ENCODE results near the gene TMCO4.

The TMCO4 gene

DNA sequence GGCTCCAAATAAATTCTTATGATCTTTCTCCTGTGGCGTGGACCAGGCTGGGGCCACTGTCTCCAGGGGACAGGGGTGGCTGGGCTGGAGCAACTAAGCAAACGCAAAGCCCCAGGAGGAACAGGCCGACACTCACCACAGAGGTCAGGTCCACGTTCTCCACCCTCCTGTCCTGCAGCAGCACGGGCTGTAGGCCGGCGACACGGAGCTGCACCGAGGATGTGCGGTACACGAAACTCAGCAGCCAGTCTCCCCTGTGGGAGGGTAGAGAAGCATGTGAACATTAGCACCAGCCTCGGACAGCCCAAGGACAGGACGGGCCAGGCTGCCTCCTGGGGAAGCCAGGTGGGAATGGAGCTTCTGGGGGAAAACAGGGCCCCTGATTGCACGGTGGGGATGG is 105.4 kb downstream of the TMCO4 start:
- Histone ChIP-seq H3K9me3 (ENCODE audit: control insufficient read depth in 1 of 2, low read length in 2 of 2) (peaks cover 0 to 4% of the 10 kb centered on the region in 2 donors), H3K4me3 (ENCODE audit: low read depth in 1 of 2, low read length in 2 of 2) (no peak overlapping the region), H3K27me3 (ENCODE audit: control insufficient read depth in 1 of 2, insufficient read depth in 2 of 2, low read length in 2 of 2) (no peaks in the 10 kb centered on the region), H3K4me1 (ENCODE audit: control insufficient read depth in 1 of 2, insufficient read depth in 2 of 2, low read length in 2 of 2) (no peaks in the 10 kb centered on the region), H3K9ac (ENCODE audit: low read depth in 1 of 2, low read length in 2 of 2) (no peak overlapping the region), H3K36me3 (ENCODE audit: control insufficient read depth in 1 of 2, insufficient read depth in 2 of 2, low read length in 2 of 2) (peaks cover 16 to 79% of the 10 kb centered on the region in 2 donors), H3K27ac (ENCODE audit: low read depth, low read length) (no peak overlapping the region)

DNA sequence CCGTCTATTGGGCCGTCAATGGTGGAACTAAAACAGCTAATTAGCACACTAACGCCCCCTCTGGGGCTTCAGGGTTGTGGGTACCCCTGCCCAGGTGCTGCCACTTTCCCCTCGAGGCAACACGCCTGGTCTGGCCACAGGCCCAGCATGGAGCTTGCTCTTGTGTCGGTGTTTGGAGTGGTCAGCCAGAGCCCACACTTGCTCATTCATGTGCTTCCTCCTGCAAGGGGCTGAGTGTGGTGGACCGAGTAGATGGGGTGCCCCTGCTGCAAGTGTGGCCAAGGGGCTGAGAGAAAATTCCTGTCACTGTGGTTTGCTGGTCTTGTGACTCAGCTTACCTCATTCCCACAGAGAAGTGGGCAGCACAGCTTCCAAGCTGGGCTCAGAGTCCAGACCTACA is 109.4 kb downstream of the TMCO4 start:
- no peak overlapping the region for H3K27ac ChIP-seq (ENCODE audit: low read depth, low read length)
- peaks cover 3 to 4% of the 10 kb centered on the region in 2 donors for H3K9me3 ChIP-seq (ENCODE audit: control insufficient read depth in 1 of 2, low read length in 2 of 2)
- H3K4me1 ChIP-seq (ENCODE audit: control insufficient read depth in 1 of 2, insufficient read depth in 2 of 2, low read length in 2 of 2), result no peaks in the 10 kb centered on the region
- peaks cover 10 to 70% of the 10 kb centered on the region in 2 donors for H3K36me3 ChIP-seq (ENCODE audit: control insufficient read depth in 1 of 2, insufficient read depth in 2 of 2, low read length in 2 of 2)
- H3K27me3 ChIP-seq (ENCODE audit: control insufficient read depth in 1 of 2, insufficient read depth in 2 of 2, low read length in 2 of 2), result no peaks in the 10 kb centered on the region
- H3K4me3 ChIP-seq (ENCODE audit: low read depth in 1 of 2, low read length in 2 of 2), result no peak overlapping the region
- H3K9ac ChIP-seq (ENCODE audit: low read depth in 1 of 2, low read length in 2 of 2), result no peak overlapping the region

DNA sequence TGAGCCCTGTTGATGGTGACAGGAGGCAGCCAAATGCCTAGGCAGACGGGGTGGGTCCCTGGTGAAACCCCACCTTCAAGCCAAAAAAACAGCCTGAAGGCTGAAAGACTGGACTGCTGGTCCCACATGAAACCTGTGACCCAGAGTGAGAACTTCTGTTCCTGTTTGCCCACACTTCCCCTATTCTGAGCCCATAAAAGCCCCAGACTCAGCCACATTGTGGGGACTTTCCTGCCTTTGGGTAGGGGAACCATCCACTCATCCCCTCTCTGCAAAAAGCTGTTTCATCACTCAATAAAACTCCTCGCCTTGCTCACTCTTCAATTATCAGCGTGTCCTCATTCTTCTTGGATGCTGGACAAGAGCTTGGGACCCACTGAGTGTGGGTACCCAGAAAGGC is 109.9 kb downstream of the TMCO4 start:
- Histone ChIP-seq H3K9ac (ENCODE audit: low read depth in 1 of 2, low read length in 2 of 2) (no peak overlapping the region), H3K9me3 (ENCODE audit: control insufficient read depth in 1 of 2, low read length in 2 of 2) (peaks cover 3 to 4% of the 10 kb centered on the region in 2 donors), H3K4me3 (ENCODE audit: low read depth in 1 of 2, low read length in 2 of 2) (no peak overlapping the region), H3K27me3 (ENCODE audit: control insufficient read depth in 1 of 2, insufficient read depth in 2 of 2, low read length in 2 of 2) (no peaks in the 10 kb centered on the region), H3K4me1 (ENCODE audit: control insufficient read depth in 1 of 2, insufficient read depth in 2 of 2, low read length in 2 of 2) (no peaks in the 10 kb centered on the region), H3K27ac (ENCODE audit: low read depth, low read length) (no peak overlapping the region), H3K36me3 (ENCODE audit: control insufficient read depth in 1 of 2, insufficient read depth in 2 of 2, low read length in 2 of 2) (peaks cover 10 to 65% of the 10 kb centered on the region in 2 donors)

DNA sequence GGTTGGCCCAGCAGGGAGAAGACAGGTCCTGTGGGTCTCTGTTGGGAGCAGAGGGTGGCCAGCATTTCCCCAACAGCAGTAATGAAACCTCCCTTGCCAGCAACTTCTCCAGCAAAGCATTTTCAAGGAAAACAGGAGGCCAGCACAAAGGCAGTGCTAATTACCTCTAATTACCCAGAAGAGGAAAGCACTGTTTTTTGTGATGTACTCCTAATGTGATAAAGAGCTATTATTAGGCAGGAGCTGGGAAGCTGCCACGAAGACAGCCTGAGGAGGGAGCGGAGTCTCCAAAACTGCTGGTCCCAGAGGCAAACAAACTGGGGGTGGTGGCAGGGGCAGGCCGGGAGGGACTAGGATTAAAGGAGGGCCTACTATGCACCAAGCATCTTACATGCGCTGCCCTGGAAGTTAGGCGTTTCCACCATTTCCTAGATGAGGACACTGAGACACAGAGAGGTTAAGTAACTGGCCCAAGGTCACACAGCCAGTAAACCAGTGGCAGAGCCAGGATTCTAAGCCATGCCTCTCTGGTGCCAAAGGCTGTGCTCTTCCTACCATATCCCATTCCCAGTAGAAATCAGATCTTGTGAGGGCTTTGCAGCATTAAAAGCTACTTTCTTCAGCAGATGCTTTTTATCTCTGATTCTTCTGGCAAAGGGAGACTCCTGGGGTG is 110.5 kb downstream of the TMCO4 start:
- no peaks in the 10 kb centered on the region for H3K27me3 ChIP-seq (ENCODE audit: control insufficient read depth in 1 of 2, insufficient read depth in 2 of 2, low read length in 2 of 2)
- H3K4me1 ChIP-seq (ENCODE audit: control insufficient read depth in 1 of 2, insufficient read depth in 2 of 2, low read length in 2 of 2), result no peaks in the 10 kb centered on the region
- no peak overlapping the region for H3K27ac ChIP-seq (ENCODE audit: low read depth, low read length)
- no peak overlapping the region for H3K4me3 ChIP-seq (ENCODE audit: low read depth in 1 of 2, low read length in 2 of 2)
- H3K9me3 ChIP-seq (ENCODE audit: control insufficient read depth in 1 of 2, low read length in 2 of 2), result peaks cover 3 to 4% of the 10 kb centered on the region in 2 donors
- H3K9ac ChIP-seq (ENCODE audit: low read depth in 1 of 2, low read length in 2 of 2), result no peak overlapping the region
- peaks cover 15 to 59% of the 10 kb centered on the region in 2 donors for H3K36me3 ChIP-seq (ENCODE audit: control insufficient read depth in 1 of 2, insufficient read depth in 2 of 2, low read length in 2 of 2)

GRCh38 chr1:19688041-19688842 is 111.5 kb downstream of the TMCO4 start:
- Histone ChIP-seq H3K9ac (ENCODE audit: low read depth in 1 of 2, low read length in 2 of 2) (no peak overlapping the region), H3K27ac (ENCODE audit: low read depth, low read length) (no peak overlapping the region), H3K9me3 (ENCODE audit: control insufficient read depth in 1 of 2, low read length in 2 of 2) (peaks cover 3 to 4% of the 10 kb centered on the region in 2 donors), H3K27me3 (ENCODE audit: control insufficient read depth in 1 of 2, insufficient read depth in 2 of 2, low read length in 2 of 2) (no peaks in the 10 kb centered on the region), H3K36me3 (ENCODE audit: control insufficient read depth in 1 of 2, insufficient read depth in 2 of 2, low read length in 2 of 2) (peaks cover 15 to 53% of the 10 kb centered on the region in 2 donors), H3K4me1 (ENCODE audit: control insufficient read depth in 1 of 2, insufficient read depth in 2 of 2, low read length in 2 of 2) (no peaks in the 10 kb centered on the region), H3K4me3 (ENCODE audit: low read depth in 1 of 2, low read length in 2 of 2) (no peak overlapping the region)

DNA sequence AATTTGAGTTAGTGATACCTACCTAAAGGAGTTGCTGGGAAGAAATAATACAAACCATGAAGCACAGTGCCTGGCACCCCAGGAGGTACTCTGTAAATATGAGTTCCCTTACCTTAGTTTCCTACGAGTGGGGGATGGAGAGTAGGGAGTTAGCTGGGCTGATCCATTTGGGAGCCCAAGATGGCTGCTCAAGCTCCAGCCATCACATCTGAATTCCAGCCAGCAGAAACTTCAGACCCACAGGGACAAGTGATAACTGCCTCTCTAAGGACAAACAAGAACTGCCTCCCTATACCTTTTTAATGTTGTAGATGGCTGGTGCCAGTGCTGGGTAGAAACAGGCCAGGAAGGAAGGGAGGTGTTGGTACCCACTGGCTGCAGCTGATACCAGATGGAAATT is 112.3 kb downstream of the TMCO4 start:
- Histone ChIP-seq H3K4me3 (ENCODE audit: low read depth in 1 of 2, low read length in 2 of 2) (no peak overlapping the region), H3K4me1 (ENCODE audit: control insufficient read depth in 1 of 2, insufficient read depth in 2 of 2, low read length in 2 of 2) (no peaks in the 10 kb centered on the region), H3K27me3 (ENCODE audit: control insufficient read depth in 1 of 2, insufficient read depth in 2 of 2, low read length in 2 of 2) (no peaks in the 10 kb centered on the region), H3K9ac (ENCODE audit: low read depth in 1 of 2, low read length in 2 of 2) (no peak overlapping the region), H3K27ac (ENCODE audit: low read depth, low read length) (no peak overlapping the region), H3K36me3 (ENCODE audit: control insufficient read depth in 1 of 2, insufficient read depth in 2 of 2, low read length in 2 of 2) (peaks cover 15 to 50% of the 10 kb centered on the region in 2 donors), H3K9me3 (ENCODE audit: control insufficient read depth in 1 of 2, low read length in 2 of 2) (peaks cover 3 to 4% of the 10 kb centered on the region in 2 donors)

GRCh38 chr1:19685994-19686393 is 113.7 kb downstream of the TMCO4 start:
- H3K27ac ChIP-seq (ENCODE audit: low read depth, low read length), result no peak overlapping the region
- no peaks in the 10 kb centered on the region for H3K27me3 ChIP-seq (ENCODE audit: control insufficient read depth in 1 of 2, insufficient read depth in 2 of 2, low read length in 2 of 2)
- H3K36me3 ChIP-seq (ENCODE audit: control insufficient read depth in 1 of 2, insufficient read depth in 2 of 2, low read length in 2 of 2), result peaks cover 12 to 41% of the 10 kb centered on the region in 2 donors
- no peak overlapping the region for H3K9ac ChIP-seq (ENCODE audit: low read depth in 1 of 2, low read length in 2 of 2)
- no peaks in the 10 kb centered on the region for H3K4me1 ChIP-seq (ENCODE audit: control insufficient read depth in 1 of 2, insufficient read depth in 2 of 2, low read length in 2 of 2)
- H3K4me3 ChIP-seq (ENCODE audit: low read depth in 1 of 2, low read length in 2 of 2), result no peak overlapping the region
- peaks cover 3 to 4% of the 10 kb centered on the region in 2 donors for H3K9me3 ChIP-seq (ENCODE audit: control insufficient read depth in 1 of 2, low read length in 2 of 2)

DNA sequence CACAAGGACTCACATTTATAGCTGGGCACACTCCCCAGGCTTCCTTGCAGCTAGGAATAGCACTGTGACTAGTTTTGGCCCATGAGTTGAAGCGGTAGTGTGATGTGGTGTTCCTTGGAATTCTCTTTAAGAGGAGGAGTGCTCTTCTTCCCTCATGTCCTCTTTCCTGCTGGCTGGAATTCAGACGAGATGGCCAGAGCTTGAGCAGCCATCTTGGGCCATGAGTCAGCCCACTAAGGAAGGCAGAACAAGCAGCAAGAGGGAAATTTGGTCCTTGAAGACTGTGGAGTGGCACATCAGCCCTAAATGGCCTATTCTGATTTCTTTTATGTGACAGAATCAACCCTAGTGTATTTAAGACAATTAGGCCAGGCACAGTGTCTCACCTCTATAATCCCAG is 115.0 kb downstream of the TMCO4 start:
- Histone ChIP-seq H3K9me3 (ENCODE audit: control insufficient read depth in 1 of 2, low read length in 2 of 2) (peaks cover under 1 to 3% of the 10 kb centered on the region in 2 donors), H3K9ac (ENCODE audit: low read depth in 1 of 2, low read length in 2 of 2) (no peak overlapping the region), H3K4me1 (ENCODE audit: control insufficient read depth in 1 of 2, insufficient read depth in 2 of 2, low read length in 2 of 2) (no peaks in the 10 kb centered on the region), H3K27ac (ENCODE audit: low read depth, low read length) (no peak overlapping the region), H3K27me3 (ENCODE audit: control insufficient read depth in 1 of 2, insufficient read depth in 2 of 2, low read length in 2 of 2) (no peaks in the 10 kb centered on the region), H3K4me3 (ENCODE audit: low read depth in 1 of 2, low read length in 2 of 2) (no peak overlapping the region), H3K36me3 (ENCODE audit: control insufficient read depth in 1 of 2, insufficient read depth in 2 of 2, low read length in 2 of 2) (peaks cover 9 to 31% of the 10 kb centered on the region in 2 donors)

- H3K4me1 ChIP-seq (ENCODE audit: control insufficient read depth in 1 of 2, insufficient read depth in 2 of 2, low read length in 2 of 2), result no peaks in the 10 kb centered on the region
- H3K27me3 ChIP-seq (ENCODE audit: control insufficient read depth in 1 of 2, insufficient read depth in 2 of 2, low read length in 2 of 2), result no peaks in the 10 kb centered on the region
- H3K4me3 ChIP-seq (ENCODE audit: low read depth in 1 of 2, low read length in 2 of 2), result no peak overlapping the region
- peaks cover 0 to 3% of the 10 kb centered on the region in 2 donors for H3K9me3 ChIP-seq (ENCODE audit: control insufficient read depth in 1 of 2, low read length in 2 of 2)
- H3K9ac ChIP-seq (ENCODE audit: low read depth in 1 of 2, low read length in 2 of 2), result no peak overlapping the region
- H3K36me3 ChIP-seq (ENCODE audit: control insufficient read depth in 1 of 2, insufficient read depth in 2 of 2, low read length in 2 of 2), result peaks cover 9 to 18% of the 10 kb centered on the region in 2 donors
- no peak overlapping the region for H3K27ac ChIP-seq (ENCODE audit: low read depth, low read length)
Observed at GRCh38 chr1:19683351-19683750, 116.4 kb downstream of the TMCO4 start.

- Histone ChIP-seq H3K27ac (ENCODE audit: low read depth, low read length) (no peak overlapping the region), H3K4me3 (ENCODE audit: low read depth in 1 of 2, low read length in 2 of 2) (no peak overlapping the region), H3K27me3 (ENCODE audit: control insufficient read depth in 1 of 2, insufficient read depth in 2 of 2, low read length in 2 of 2) (no peaks in the 10 kb centered on the region), H3K4me1 (ENCODE audit: control insufficient read depth in 1 of 2, insufficient read depth in 2 of 2, low read length in 2 of 2) (no peaks in the 10 kb centered on the region), H3K9me3 (ENCODE audit: control insufficient read depth in 1 of 2, low read length in 2 of 2) (peaks cover 0 to 3% of the 10 kb centered on the region in 2 donors), H3K36me3 (ENCODE audit: control insufficient read depth in 1 of 2, insufficient read depth in 2 of 2, low read length in 2 of 2) (peaks cover 9 to 14% of the 10 kb centered on the region in 2 donors), H3K9ac (ENCODE audit: low read depth in 1 of 2, low read length in 2 of 2) (no peak overlapping the region)
Observed at GRCh38 chr1:19682901-19683300, 116.8 kb downstream of the TMCO4 start.

All from duodenal mucosa (tissue), 2 donors.